Measurements from ENCODE around the gene NFILZ.

DNA sequence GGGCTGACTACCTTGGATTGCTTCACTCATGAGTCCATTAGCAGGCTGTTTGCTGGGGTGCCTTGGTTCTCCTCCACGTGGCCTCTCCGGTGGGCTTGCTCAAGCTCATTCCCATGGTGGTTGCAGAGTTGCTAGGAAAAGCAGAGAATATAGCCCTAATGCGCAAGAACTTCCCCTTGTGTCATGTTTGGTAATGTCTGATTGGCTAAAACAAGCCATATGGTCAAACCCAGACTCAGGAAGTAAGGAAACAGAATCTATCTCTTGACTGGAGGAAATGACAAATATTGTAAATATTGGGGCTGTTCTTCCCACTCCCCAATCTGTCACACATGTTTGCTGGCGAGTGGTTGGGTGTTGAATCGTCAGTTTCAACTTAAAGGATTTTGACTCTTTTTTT lies 12.1 kb downstream of the NFILZ start:
- TF ChIP-seq POLR2A (IDR thresholded peaks at IDR 0.05; ENCODE audit: low read length) (no peak), GATA1 (IDR thresholded peaks at IDR 0.05; ENCODE audit: low read depth, low read length) (no peak)
